ENCODE measurements around the gene SLC22A15. TPM values are rescaled to one million over a fixed set of nuclear protein-coding genes. Genes with fewer than 3 reads are reported as not detected.

Gene SLC22A15
- total RNA-seq, 1 experiment from 2014 or later = 2.2 TPM

DNA sequence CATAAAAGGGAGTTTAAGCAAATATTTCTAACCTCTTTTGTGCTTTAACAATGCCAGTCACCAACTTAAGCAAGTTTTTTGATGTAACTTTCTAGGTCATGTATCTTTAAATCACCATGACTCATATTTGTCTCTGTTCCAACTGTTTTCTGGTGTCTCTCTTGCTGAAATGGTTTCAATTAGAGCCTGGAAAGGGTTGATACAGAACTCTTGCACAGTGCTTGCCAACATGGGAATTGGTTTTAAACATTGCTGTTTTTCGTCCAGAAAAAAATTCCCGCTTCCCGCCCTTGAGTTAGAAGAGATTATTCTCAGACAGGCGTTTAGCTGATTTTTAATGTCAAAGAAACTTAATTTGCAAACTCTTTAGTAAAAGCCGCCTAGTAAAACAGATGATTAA lies 46.4 kb upstream of the SLC22A15 start:
- Histone ChIP-seq H4K20me1 (ENCODE audit: low read length) (no peaks in the 10 kb centered on the region), H3F3A (ENCODE audit: low read length, unreplicated experiment) (no peaks in the 10 kb centered on the region), H3K9me2 (replicated peaks; ENCODE audit: low read length) (no peaks in the 10 kb centered on the region), H3K4me2 (ENCODE audit: low read length) (no peak overlapping the region), H2AFZ (ENCODE audit: low read length) (no peak overlapping the region), H3K9ac (ENCODE audit: low read length) (no peak overlapping the region), H3K79me2 (ENCODE audit: low read length) (no peaks in the 10 kb centered on the region), H3K9me3 (ENCODE audit: low read length) (no peaks in the 10 kb centered on the region), H3K36me3 (ENCODE audit: low read depth, low read length) (no peaks in the 10 kb centered on the region), H3K27me3 (ENCODE audit: low read length) (no peaks in the 10 kb centered on the region), H3K4me1 (ENCODE audit: insufficient read depth, low read length) (peaks cover 9% of the 10 kb centered on the region; the same call in 1 of the 2 replicates), H3K27ac (ENCODE audit: low read length) (no peak overlapping the region), H3K4me3 (ENCODE audit: low read length) (no peak overlapping the region)
- BruUV-seq (replicated peaks) = no TSS peak
- TF ChIP-seq EZH2 (IDR thresholded peaks at IDR 0.05; ENCODE audit: low read length, unreplicated experiment) (no peak), EZH2phosphoT487 (IDR thresholded peaks at IDR 0.05; ENCODE audit: borderline replicate concordance, low read length) (no peak)
- TF ChIP-seq, protein P1, sequence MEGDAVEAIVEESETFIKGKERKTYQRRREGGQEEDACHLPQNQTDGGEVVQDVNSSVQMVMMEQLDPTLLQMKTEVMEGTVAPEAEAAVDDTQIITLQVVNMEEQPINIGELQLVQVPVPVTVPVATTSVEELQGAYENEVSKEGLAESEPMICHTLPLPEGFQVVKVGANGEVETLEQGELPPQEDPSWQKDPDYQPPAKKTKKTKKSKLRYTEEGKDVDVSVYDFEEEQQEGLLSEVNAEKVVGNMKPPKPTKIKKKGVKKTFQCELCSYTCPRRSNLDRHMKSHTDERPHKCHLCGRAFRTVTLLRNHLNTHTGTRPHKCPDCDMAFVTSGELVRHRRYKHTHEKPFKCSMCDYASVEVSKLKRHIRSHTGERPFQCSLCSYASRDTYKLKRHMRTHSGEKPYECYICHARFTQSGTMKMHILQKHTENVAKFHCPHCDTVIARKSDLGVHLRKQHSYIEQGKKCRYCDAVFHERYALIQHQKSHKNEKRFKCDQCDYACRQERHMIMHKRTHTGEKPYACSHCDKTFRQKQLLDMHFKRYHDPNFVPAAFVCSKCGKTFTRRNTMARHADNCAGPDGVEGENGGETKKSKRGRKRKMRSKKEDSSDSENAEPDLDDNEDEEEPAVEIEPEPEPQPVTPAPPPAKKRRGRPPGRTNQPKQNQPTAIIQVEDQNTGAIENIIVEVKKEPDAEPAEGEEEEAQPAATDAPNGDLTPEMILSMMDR (conservative IDR thresholded peaks at IDR 0.05; ENCODE audit: low read depth, low read length) = no peak
- DNase-seq (peak; percentile 58), ATAC-seq (no peak; the same call in 1 of the 2 replicates)
- intact Hi-C loops (cut with micrococcal nuclease) = no loop called here
- CTCF ChIA-PET = no interaction called here
- POLR2A ChIA-PET (ENCODE audit: unreplicated experiment) = no interaction called here

DNA sequence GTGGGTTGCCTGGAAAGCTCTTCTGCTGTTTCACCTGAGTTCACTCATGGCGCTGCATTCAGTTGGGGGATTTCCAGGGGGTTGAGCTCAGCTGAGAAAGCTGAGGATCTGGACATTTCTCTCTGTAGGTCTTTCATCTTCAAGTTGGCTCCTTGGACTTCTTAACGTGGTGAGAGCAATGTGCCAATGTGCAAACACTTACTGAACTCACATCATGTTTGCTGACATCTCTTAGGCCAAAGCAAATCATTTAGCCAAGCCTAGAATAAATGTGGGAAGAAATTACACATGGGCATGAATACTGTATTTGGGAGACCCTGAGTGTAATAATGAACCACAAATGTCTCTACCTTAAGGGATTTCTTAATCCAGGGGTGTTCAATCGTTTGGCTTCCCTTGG lies 42.7 kb upstream of the SLC22A15 start:
- BruUV-seq (replicated peaks) = no TSS peak

DNA sequence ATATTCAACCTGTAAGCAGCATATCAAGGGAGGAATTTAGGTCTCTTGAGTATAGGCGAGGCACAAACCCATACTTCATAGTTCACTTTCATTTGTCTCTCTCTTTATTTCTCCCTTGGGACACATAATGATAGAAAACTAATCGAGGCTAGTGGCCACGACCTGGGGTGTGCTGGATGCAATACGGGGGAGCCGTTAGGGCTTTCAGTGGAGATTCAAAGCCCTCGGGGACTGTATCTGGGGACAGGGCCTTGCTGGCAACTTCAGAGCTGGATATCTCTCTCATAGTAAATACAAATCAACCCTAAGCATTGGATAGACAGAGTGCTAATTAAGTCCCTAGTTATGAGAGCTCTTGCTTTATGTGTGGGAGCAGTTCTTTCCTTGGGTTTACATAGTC lies 36.9 kb upstream of the SLC22A15 start:
- Histone ChIP-seq H4K20me1 (ENCODE audit: low read length) (no peaks in the 10 kb centered on the region), H3K4me1 (ENCODE audit: insufficient read depth, low read length) (no peaks in the 10 kb centered on the region), H3K79me2 (ENCODE audit: low read length) (no peaks in the 10 kb centered on the region), H3K9me2 (replicated peaks; ENCODE audit: low read length) (no peaks in the 10 kb centered on the region; the same call in 1 of the 2 replicates), H3F3A (ENCODE audit: low read length, unreplicated experiment) (no peaks in the 10 kb centered on the region), H3K27me3 (ENCODE audit: low read length) (no peaks in the 10 kb centered on the region), H3K9me3 (ENCODE audit: low read length) (no peaks in the 10 kb centered on the region), H3K36me3 (ENCODE audit: low read depth, low read length) (no peaks in the 10 kb centered on the region), H2AFZ (ENCODE audit: low read length) (no peak overlapping the region), H3K27ac (ENCODE audit: low read length) (no peak overlapping the region), H3K4me2 (ENCODE audit: low read length) (no peak overlapping the region), H3K9ac (ENCODE audit: low read length) (no peak overlapping the region), H3K4me3 (ENCODE audit: low read length) (no peak overlapping the region)
- CTCF ChIA-PET = no interaction called here
- TF ChIP-seq, protein P1 (conservative IDR thresholded peaks at IDR 0.05; ENCODE audit: low read depth, low read length) = no peak
- TF ChIP-seq EZH2phosphoT487 (IDR thresholded peaks at IDR 0.05; ENCODE audit: borderline replicate concordance, low read length) = no peak
- TF ChIP-seq EZH2 (IDR thresholded peaks at IDR 0.05; ENCODE audit: low read length, unreplicated experiment) = no peak
- POLR2A ChIA-PET (ENCODE audit: unreplicated experiment) = no interaction called here
- ATAC-seq (no peak), DNase-seq (no peak)
- intact Hi-C loops (cut with micrococcal nuclease) = no loop called here
- BruUV-seq (replicated peaks) = no TSS peak

More for the DNA sequence above, 42.7 kb upstream of the SLC22A15 start:
- Histone ChIP-seq H3K9ac (ENCODE audit: low read length) (no peak overlapping the region), H3K9me2 (replicated peaks; ENCODE audit: low read length) (no peaks in the 10 kb centered on the region), H4K20me1 (ENCODE audit: low read length) (no peaks in the 10 kb centered on the region), H3K4me1 (ENCODE audit: insufficient read depth, low read length) (peaks cover 8% of the 10 kb centered on the region; the same call in 1 of the 2 replicates), H3K36me3 (ENCODE audit: low read depth, low read length) (no peaks in the 10 kb centered on the region), H3K79me2 (ENCODE audit: low read length) (no peaks in the 10 kb centered on the region), H3K9me3 (ENCODE audit: low read length) (no peaks in the 10 kb centered on the region), H3K27me3 (ENCODE audit: low read length) (no peaks in the 10 kb centered on the region), H3K27ac (ENCODE audit: low read length) (no peak overlapping the region), H3K4me3 (ENCODE audit: low read length) (no peak overlapping the region), H2AFZ (ENCODE audit: low read length) (no peak overlapping the region), H3F3A (ENCODE audit: low read length, unreplicated experiment) (no peaks in the 10 kb centered on the region), H3K4me2 (ENCODE audit: low read length) (no peak overlapping the region)
- intact Hi-C loops (cut with micrococcal nuclease) = no loop called here
- ChIA-PET POLR2A (ENCODE audit: unreplicated experiment) (no interaction called here), CTCF (no interaction called here)
- ATAC-seq = no peak
- no peak for DNase-seq
- TF ChIP-seq, protein P1 (conservative IDR thresholded peaks at IDR 0.05; ENCODE audit: low read depth, low read length) = no peak
- no peak for TF ChIP-seq EZH2 (IDR thresholded peaks at IDR 0.05; ENCODE audit: low read length, unreplicated experiment)
- TF ChIP-seq EZH2phosphoT487 (IDR thresholded peaks at IDR 0.05; ENCODE audit: borderline replicate concordance, low read length) = no peak

Measured in PC-3 (cell line).